HL-60 (cell line): ENCODE results near the gene ABHD11.

Experiments
- CTCF ChIP-seq: IDR thresholded peaks from one replicate; pipeline ENCODE4 v1.5.1; 2011; ENCODE audit warnings: low read length, control low read depth, inconsistent platforms; ENCODE audit not compliant: insufficient read depth
- GABPA ChIP-seq: IDR thresholded peaks from 2 replicates; pipeline ENCODE4 v1.6.1; 2012; ENCODE audit warnings: low read depth

GRCh38 chr7:73732397-73732796 is 6.2 kb downstream of the ABHD11 start:
- no peak for TF ChIP-seq CTCF
- no peak for TF ChIP-seq GABPA
